K562 (cell line): ENCODE results near the gene CLEC18A.

Experiments used
- CREM ChIP-seq: IDR thresholded peaks from 2 replicates; pipeline ENCODE4 v1.6.1; 2014; ENCODE audit warnings: antibody characterized with exemption, low read depth
- CTCF ChIP-seq, 3 experiments: IDR thresholded peaks in 2 of 3; conservative IDR thresholded peaks in 1 of 3; 2 replicates each; pipeline ENCODE4 v1.5.1; 2011 to 2012; ENCODE audit warnings: low read length in 3 of 3, mild to moderate bottlenecking in 3 of 3, control low read depth in 2 of 3, improper control_type of control experiment in 1 of 3, inconsistent platforms in 1 of 3, low read depth in 1 of 3, mixed read lengths in 1 of 3, moderate library complexity in 1 of 3; ENCODE audit not compliant: insufficient read depth in 2 of 3
- NFYB ChIP-seq: IDR thresholded peaks from 2 replicates; pipeline ENCODE4 v1.6.1; 2011; ENCODE audit warnings: mild to moderate bottlenecking, moderate library complexity; ENCODE audit not compliant: insufficient read length; ENCODE audit errors: extremely low read depth
- POLR2A ChIP-seq: fragments of 450-650 bp; conservative IDR thresholded peaks from 2 replicates; pipeline ENCODE4 v1.6.1; 2016
- REST ChIP-seq, 2 experiments: fragments of 450-650 bp; formaldehyde crosslinking in 1 of 2; IDR thresholded peaks; 2 replicates each; pipeline versions ENCODE4 v1.4.0 to v1.6.1; 2014 to 2020; ENCODE audit warnings: mild to moderate bottlenecking in 2 of 2, borderline replicate concordance in 1 of 2, low read depth in 1 of 2
- TARDBP ChIP-seq: fragments of 450-650 bp; IDR thresholded peaks from 2 replicates; pipeline ENCODE4 v1.6.1; 2016
- TCF3 ChIP-seq: sonication (generic); formaldehyde crosslinking; IDR thresholded peaks from 2 replicates; pipeline ENCODE4 v1.4.0; 2020; ENCODE audit warnings: mild to moderate bottlenecking, missing genetic modification reagents
- UBTF ChIP-seq, 2 experiments: IDR thresholded peaks; 2 replicates each; pipeline ENCODE4 v1.6.1; 2012; ENCODE audit warnings: improper control_type of control experiment in 2 of 2, low read depth in 2 of 2, low read length in 2 of 2, borderline replicate concordance in 1 of 2
- ZNF76 ChIP-seq: fragments of 250-450 bp; sonication (Bioruptor Pico); IDR thresholded peaks from 2 replicates; pipeline ENCODE4 v1.4.0; 2020; ENCODE audit warnings: mild to moderate bottlenecking, moderate library complexity, borderline replicate concordance

- TF ChIP-seq UBTF (IDR thresholded peaks at IDR 0.05; ENCODE audit: borderline replicate concordance in 1 of 2, low read depth in 2 of 2, low read length in 2 of 2) (no peak), TARDBP (no peak), NFYB (no peak), ZNF76 (no peak), POLR2A (no peak), CREM (no peak), TCF3 (CRISPR knock-in tag) (no peak), REST (IDR thresholded peaks at IDR 0.05; ENCODE audit: borderline replicate concordance) (no peak), REST (CRISPR knock-in tag; IDR thresholded peaks at IDR 0.05; ENCODE audit: low read depth) (no peak), CTCF (IDR thresholded peaks at IDR 0.05 in 2 of 3, conservative IDR thresholded peaks at IDR 0.05 in 1 of 3; ENCODE audit: insufficient read depth in 2 of 3, low read depth in 1 of 3, low read length in 3 of 3) (no peak)
Measured at GRCh38 chr16:69924041-69924775, 26.9 kb upstream of the CLEC18A start.
